GM23338 (cell line): Measurements from ENCODE around the gene MKKS. TPM values are rescaled to one million over a fixed set of nuclear protein-coding genes. Genes with fewer than 3 reads are reported as not detected.
"Not testable (repeated sequence)": the region's sequence is repeated elsewhere in the genome, so short reads cannot be mapped to it uniquely, and the experiment has no call there.

Experiments used
- ATAC-seq: fragments of 200-7000 bp; cut with Tn5 transposase; 3 replicates; pipeline ENCODE4 v1.9.1; 2020
- DNase-seq: peaks from one replicate; pipeline ENCODE4 v3.0.0-alpha.2; 2015; ENCODE audit warnings: low spot score
- H2AFZ ChIP-seq: fragments of 200-600 bp; sonication (generic); 2 replicates; pipeline ENCODE4 v1.8.0; 2016; ENCODE audit warnings: antibody characterized with exemption, mild to moderate bottlenecking, moderate library complexity
- H3F3A ChIP-seq: fragments of 200-600 bp; sonication (generic); replicated peaks from 2 replicates; pipeline ENCODE4 v1.8.0; 2017; ENCODE audit warnings: antibody characterized with exemption, mixed run types, low read depth
- H3K27ac ChIP-seq: fragments of 200-600 bp; sonication (generic); 2 replicates; pipeline ENCODE4 v1.6.1; 2016; ENCODE audit warnings: low read depth
- H3K27me3 ChIP-seq: fragments of 200-600 bp; sonication (generic); 2 replicates; pipeline ENCODE4 v1.8.0; 2016; ENCODE audit warnings: mild to moderate bottlenecking, mixed run types, moderate library complexity; ENCODE audit not compliant: insufficient read depth
- H3K36me3 ChIP-seq: fragments of 200-600 bp; sonication (generic); 2 replicates; pipeline ENCODE4 v1.8.0; 2016; ENCODE audit warnings: mild to moderate bottlenecking; ENCODE audit not compliant: insufficient read depth
- H3K4me1 ChIP-seq: fragments of 200-600 bp; sonication (generic); 2 replicates; pipeline ENCODE4 v1.8.0; 2016; ENCODE audit warnings: mild to moderate bottlenecking, moderate library complexity; ENCODE audit not compliant: insufficient read depth
- H3K4me2 ChIP-seq: fragments of 200-600 bp; sonication (generic); 2 replicates; pipeline ENCODE4 v1.7.1; 2017; ENCODE audit warnings: mixed run types
- H3K4me3 ChIP-seq: fragments of 200-600 bp; sonication (generic); 2 replicates; pipeline ENCODE4 v1.6.1; 2016; ENCODE audit warnings: mixed run types
- H3K79me2 ChIP-seq: fragments of 200-600 bp; sonication (generic); replicated peaks from 2 replicates; pipeline ENCODE4 v1.8.0; 2017; ENCODE audit warnings: mild to moderate bottlenecking; ENCODE audit not compliant: insufficient read depth
- H3K9me2 ChIP-seq: fragments of 200-600 bp; sonication (generic); 2 replicates; pipeline ENCODE4 v1.8.0; 2017; ENCODE audit not compliant: insufficient read depth
- H4K20me1 ChIP-seq: fragments of 200-600 bp; sonication (generic); replicated peaks from 2 replicates; pipeline ENCODE4 v1.8.0; 2017; ENCODE audit warnings: mild to moderate bottlenecking; ENCODE audit not compliant: insufficient read depth
- H3K27ac Mint-ChIP-seq: 2 replicates; pipeline ENCODE4 v1.8.0; 2020; ENCODE audit warnings: inconsistent platforms, mild to moderate bottlenecking, moderate library complexity, mixed read lengths
- H3K27me3 Mint-ChIP-seq: 3 replicates; pipeline ENCODE4 v1.8.0; 2022; ENCODE audit warnings: low read depth, mild to moderate bottlenecking, moderate library complexity, mixed read lengths, inconsistent platforms; ENCODE audit not compliant: insufficient read depth, poor library complexity
- H3K36me3 Mint-ChIP-seq: 3 replicates; pipeline ENCODE4 v1.8.0; 2021; ENCODE audit warnings: low read depth, mild to moderate bottlenecking, inconsistent platforms, moderate library complexity, mixed read lengths
- H3K4me1 Mint-ChIP-seq: 3 replicates; pipeline ENCODE4 v1.8.0; 2020; ENCODE audit warnings: mild to moderate bottlenecking, inconsistent platforms, mixed read lengths
- H3K4me3 Mint-ChIP-seq: 3 replicates; pipeline ENCODE4 v1.8.0; 2021; ENCODE audit warnings: moderate library complexity, mild to moderate bottlenecking, inconsistent platforms, mixed read lengths
- H3K9me3 Mint-ChIP-seq: 3 replicates; pipeline ENCODE4 v1.8.0; 2020; ENCODE audit warnings: moderate library complexity, mild to moderate bottlenecking, inconsistent platforms, mixed read lengths
- EZH2 ChIP-seq: fragments of 200-600 bp; sonication (generic); IDR thresholded peaks from one replicate; pipeline ENCODE4 v1.8.0; 2017; ENCODE audit warnings: antibody characterized with exemption, mild to moderate bottlenecking, low read depth; ENCODE audit not compliant: unreplicated experiment
- JUNB ChIP-seq: IDR thresholded peaks from one replicate; pipeline ENCODE4 v1.6.1; 2016; ENCODE audit warnings: antibody characterized with exemption; ENCODE audit not compliant: unreplicated experiment
- NANOG ChIP-seq: IDR thresholded peaks from 2 replicates; pipeline ENCODE4 v1.6.1; 2016; ENCODE audit warnings: antibody characterized with exemption, borderline replicate concordance
- ZNF114 ChIP-seq: fragments of 250-450 bp; sonication (Bioruptor Pico); IDR thresholded peaks from 2 replicates; pipeline ENCODE4 v1.5.0; 2020; ENCODE audit warnings: mild to moderate bottlenecking, moderate library complexity
- ZNF462 ChIP-seq: fragments of 250-450 bp; sonication (Bioruptor Pico); IDR thresholded peaks from 2 replicates; pipeline ENCODE4 v1.5.0; 2020; ENCODE audit warnings: mild to moderate bottlenecking, moderate library complexity
- polyA plus RNA-seq: library from polyadenylated mRNA; unstranded; fragments of >200 nt; fragmentation: Nextera tagmentation; extraction: Ambion mirVana; gene quantifications from 2 replicates; pipeline ENCODE4 v1.2.1, GENCODE V29; 2016
- total RNA-seq: library from RNA; depleted of rRNA; stranded (reverse); fragments of >200 nt; shearing (Covaris generic); gene quantifications from 2 replicates; pipeline ENCODE4 v1.2.3, GENCODE V29; 2014

Gene MKKS
- total and polyA plus RNA-seq, 2 experiments from 2014 or later = 13.4 to 16.7 TPM

- TF ChIP-seq ZNF462 = no peak
- TF ChIP-seq EZH2 = no peak
- TF ChIP-seq NANOG = no peak
- no peak for TF ChIP-seq ZNF114 (CRISPR knock-in tag)
- TF ChIP-seq JUNB = no peak
These were observed 14.4 kb downstream of the MKKS start (continued) for GRCh38 chr20:10419550-10420133.

GRCh38 chr20:10417218-10417617 is 16.8 kb downstream of the MKKS start:
- not testable (repeated sequence) for ATAC-seq, H3K4me1 ChIP-seq, H3K9me3 Mint-ChIP-seq, H2AFZ ChIP-seq, H3K27me3 ChIP-seq, H3K27me3 Mint-ChIP-seq, H3K36me3 ChIP-seq, H3K9me2 ChIP-seq, H3K27ac Mint-ChIP-seq, H3K27ac ChIP-seq, H3K4me3 ChIP-seq, H3K4me2 ChIP-seq, H3F3A ChIP-seq, H3K4me3 Mint-ChIP-seq, DNase-seq, H4K20me1 ChIP-seq
- H3K79me2 ChIP-seq = peaks cover 30% of the 10 kb centered on the region
- peaks cover 20% of the 10 kb centered on the region; the same call in 2 of the 3 replicates for H3K4me1 Mint-ChIP-seq
- H3K36me3 Mint-ChIP-seq = peaks cover 16% of the 10 kb centered on the region
